ENCODE results near the gene PLEKHG4B.

The PLEKHG4B gene

GRCh38 chr5:129148-129547 is 37.2 kb downstream of the PLEKHG4B start:
- peaks cover 13% of the 10 kb centered on the region for H3K9me3 Mint-ChIP-seq
- no peaks in the 10 kb centered on the region for H3K4me1 Mint-ChIP-seq (ENCODE audit: low read depth)
- H3K4me3 Mint-ChIP-seq: no peak overlapping the region
- peaks cover 5% of the 10 kb centered on the region for H3K27me3 Mint-ChIP-seq (ENCODE audit: low read depth)
- H3K27ac Mint-ChIP-seq: no peak overlapping the region
- no peaks in the 10 kb centered on the region for H3K36me3 Mint-ChIP-seq (ENCODE audit: low read depth)

GRCh38 chr5:129820-130219 is 37.9 kb downstream of the PLEKHG4B start:
- Mint-ChIP-seq H3K4me3 (no peak overlapping the region), H3K9me3 (peaks cover 13% of the 10 kb centered on the region), H3K36me3 (ENCODE audit: low read depth) (no peaks in the 10 kb centered on the region), H3K4me1 (ENCODE audit: low read depth) (no peaks in the 10 kb centered on the region), H3K27ac (no peak overlapping the region), H3K27me3 (ENCODE audit: low read depth) (peaks cover 5% of the 10 kb centered on the region)

DNA sequence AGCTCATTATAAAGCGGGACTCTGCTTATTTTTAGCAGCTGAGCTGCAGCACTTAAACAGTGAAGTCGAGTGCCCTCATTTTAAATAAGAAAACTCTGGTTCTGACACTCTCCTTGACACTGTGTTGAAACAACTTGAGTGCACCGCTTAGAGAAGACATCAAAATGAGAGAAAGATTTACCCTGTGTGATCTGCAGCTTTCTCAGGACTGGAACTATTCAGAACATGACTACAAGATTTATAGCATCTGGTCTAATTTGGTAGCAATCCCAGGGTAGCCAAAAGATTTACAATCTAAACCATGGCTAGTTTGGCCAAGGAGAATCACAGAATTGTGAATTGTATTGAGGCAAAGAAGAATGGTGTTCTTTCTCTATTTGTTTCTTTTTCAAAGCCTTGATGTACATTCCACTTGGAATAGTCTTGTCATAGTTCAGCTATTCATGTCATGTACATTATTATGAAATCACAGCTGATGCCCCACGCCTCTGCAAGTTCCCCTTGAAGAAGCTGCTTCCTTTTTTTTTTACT is 38.7 kb downstream of the PLEKHG4B start:
- Mint-ChIP-seq H3K27me3 (ENCODE audit: low read depth) (peaks cover 5% of the 10 kb centered on the region), H3K9me3 (peaks cover 11% of the 10 kb centered on the region), H3K36me3 (ENCODE audit: low read depth) (no peaks in the 10 kb centered on the region), H3K4me1 (ENCODE audit: low read depth) (no peaks in the 10 kb centered on the region), H3K27ac (no peak overlapping the region), H3K4me3 (no peak overlapping the region)

GRCh38 chr5:136901-137300 is 44.9 kb downstream of the PLEKHG4B start:
- Mint-ChIP-seq H3K4me3 (no peak overlapping the region), H3K36me3 (ENCODE audit: low read depth) (no peaks in the 10 kb centered on the region), H3K9me3 (no peaks in the 10 kb centered on the region), H3K4me1 (ENCODE audit: low read depth) (no peaks in the 10 kb centered on the region), H3K27ac (no peak overlapping the region), H3K27me3 (ENCODE audit: low read depth) (no peaks in the 10 kb centered on the region)

DNA sequence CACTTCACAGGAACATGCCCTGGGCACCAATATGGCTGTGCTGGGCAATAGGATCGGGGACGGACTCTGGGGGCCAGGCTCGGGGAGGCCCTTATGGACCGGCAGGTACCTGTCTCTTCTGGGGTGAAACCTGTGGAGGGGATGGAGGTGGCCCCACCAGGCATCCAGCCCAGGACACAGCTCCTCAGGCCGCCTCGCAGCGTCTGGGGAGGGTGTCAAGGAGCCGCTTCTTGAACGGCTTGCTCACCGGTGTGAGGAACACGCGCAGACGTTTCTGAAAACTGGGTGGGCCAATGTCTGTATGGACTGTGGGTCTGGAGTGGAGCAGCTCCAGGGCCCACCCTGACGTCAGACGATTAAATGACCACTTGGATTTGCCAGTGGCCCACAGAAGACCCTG is 45.8 kb downstream of the PLEKHG4B start:
- Mint-ChIP-seq H3K27ac (no peak overlapping the region), H3K36me3 (ENCODE audit: low read depth) (no peaks in the 10 kb centered on the region), H3K4me3 (no peak overlapping the region), H3K9me3 (no peaks in the 10 kb centered on the region), H3K27me3 (ENCODE audit: low read depth) (no peaks in the 10 kb centered on the region), H3K4me1 (ENCODE audit: low read depth) (no peaks in the 10 kb centered on the region)

- Mint-ChIP-seq H3K36me3 (ENCODE audit: low read depth) (no peaks in the 10 kb centered on the region), H3K27me3 (ENCODE audit: low read depth) (no peaks in the 10 kb centered on the region), H3K27ac (no peak overlapping the region)
Observed at GRCh38 chr5:138936-139335, 47.0 kb downstream of the PLEKHG4B start.

GRCh38 chr5:139579-140442 is 47.8 kb downstream of the PLEKHG4B start:
- H3K27ac Mint-ChIP-seq: no peak overlapping the region
- no peaks in the 10 kb centered on the region for H3K4me1 Mint-ChIP-seq (ENCODE audit: low read depth)
- no peak overlapping the region for H3K4me3 Mint-ChIP-seq
- no peaks in the 10 kb centered on the region for H3K9me3 Mint-ChIP-seq
- H3K36me3 Mint-ChIP-seq (ENCODE audit: low read depth): no peaks in the 10 kb centered on the region
- H3K27me3 Mint-ChIP-seq (ENCODE audit: low read depth): no peaks in the 10 kb centered on the region

More at GRCh38 chr5:138936-139335, 47.0 kb downstream of the PLEKHG4B start:
- H3K4me3 Mint-ChIP-seq: no peak overlapping the region
- H3K4me1 Mint-ChIP-seq (ENCODE audit: low read depth): no peaks in the 10 kb centered on the region
- no peaks in the 10 kb centered on the region for H3K9me3 Mint-ChIP-seq

DNA sequence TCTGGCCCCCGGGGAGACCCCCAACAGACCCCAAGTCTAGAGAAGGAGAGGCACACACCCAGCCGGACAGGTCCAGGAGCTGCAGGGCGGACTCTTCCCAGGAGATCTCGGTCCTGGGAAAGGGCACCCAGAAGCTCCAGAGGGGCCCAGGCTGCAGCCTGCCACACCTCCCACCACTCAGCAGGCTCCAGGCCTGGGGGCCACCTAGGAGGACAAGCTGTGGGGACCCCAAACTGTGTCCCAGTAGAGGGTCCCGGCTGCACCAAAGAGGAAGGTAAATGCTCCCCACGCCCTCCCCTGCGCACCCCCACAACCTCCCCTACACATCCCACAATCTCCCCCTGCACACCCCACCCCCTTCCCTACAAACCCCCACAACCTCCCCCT is 48.5 kb downstream of the PLEKHG4B start:
- Mint-ChIP-seq H3K27ac (no peak overlapping the region), H3K27me3 (ENCODE audit: low read depth) (no peaks in the 10 kb centered on the region), H3K36me3 (ENCODE audit: low read depth) (no peaks in the 10 kb centered on the region), H3K9me3 (no peaks in the 10 kb centered on the region), H3K4me3 (no peak overlapping the region), H3K4me1 (ENCODE audit: low read depth) (no peaks in the 10 kb centered on the region)

DNA sequence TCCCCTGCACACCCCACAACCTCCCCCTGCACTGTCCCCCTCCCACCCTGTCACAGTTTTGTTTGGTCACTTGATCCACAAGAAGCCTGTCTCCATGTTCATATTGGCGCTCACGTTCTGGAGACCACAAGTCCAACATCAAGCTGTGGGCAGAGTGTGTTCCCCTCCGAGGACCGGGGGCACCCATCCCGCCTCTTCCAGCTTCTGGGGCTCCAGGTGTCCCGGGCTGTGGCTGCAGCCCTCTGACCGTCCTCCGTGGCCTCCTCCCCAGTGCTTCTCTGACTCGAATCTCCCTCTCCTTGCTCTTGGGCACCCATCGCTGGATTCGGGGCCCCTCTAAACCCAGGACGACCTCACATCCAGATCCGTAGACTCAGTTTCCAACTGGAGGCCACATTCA is 49.2 kb downstream of the PLEKHG4B start:
- no peaks in the 10 kb centered on the region for H3K4me1 Mint-ChIP-seq (ENCODE audit: low read depth)
- H3K9me3 Mint-ChIP-seq: no peaks in the 10 kb centered on the region
- no peak overlapping the region for H3K27ac Mint-ChIP-seq
- H3K4me3 Mint-ChIP-seq: no peak overlapping the region
- H3K36me3 Mint-ChIP-seq (ENCODE audit: low read depth): no peaks in the 10 kb centered on the region
- H3K27me3 Mint-ChIP-seq (ENCODE audit: low read depth): no peaks in the 10 kb centered on the region

DNA sequence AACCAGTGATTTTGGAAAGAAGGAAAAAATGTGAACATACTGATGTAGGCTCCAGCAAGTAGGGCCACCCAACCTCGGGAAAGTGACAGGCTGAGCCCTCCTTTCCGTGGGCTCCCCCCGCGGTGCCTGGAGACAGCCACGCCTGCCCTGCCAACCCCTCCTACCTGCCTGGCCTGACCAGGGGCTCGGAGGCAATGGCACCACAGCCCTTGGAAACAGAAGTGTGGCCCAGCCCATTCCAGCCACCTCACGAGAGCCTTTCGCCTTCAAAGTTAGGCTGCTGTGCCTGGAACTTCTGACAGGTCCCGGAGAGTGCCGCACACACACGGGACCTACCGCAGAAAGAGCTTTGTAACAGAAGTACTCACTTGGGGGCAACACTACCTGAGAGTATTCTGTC is 49.8 kb downstream of the PLEKHG4B start:
- Mint-ChIP-seq H3K9me3 (peaks cover under 1% of the 10 kb centered on the region), H3K4me1 (ENCODE audit: low read depth) (no peaks in the 10 kb centered on the region), H3K27me3 (ENCODE audit: low read depth) (no peaks in the 10 kb centered on the region), H3K27ac (no peak overlapping the region), H3K4me3 (no peak overlapping the region), H3K36me3 (ENCODE audit: low read depth) (no peaks in the 10 kb centered on the region)

GRCh38 chr5:142246-142810 is 50.4 kb downstream of the PLEKHG4B start:
- no peak overlapping the region for H3K27ac Mint-ChIP-seq
- H3K36me3 Mint-ChIP-seq (ENCODE audit: low read depth): no peaks in the 10 kb centered on the region
- H3K4me1 Mint-ChIP-seq (ENCODE audit: low read depth): no peaks in the 10 kb centered on the region
- H3K9me3 Mint-ChIP-seq: peaks cover 6% of the 10 kb centered on the region
- H3K27me3 Mint-ChIP-seq (ENCODE audit: low read depth): no peaks in the 10 kb centered on the region
- H3K4me3 Mint-ChIP-seq: no peak overlapping the region

DNA sequence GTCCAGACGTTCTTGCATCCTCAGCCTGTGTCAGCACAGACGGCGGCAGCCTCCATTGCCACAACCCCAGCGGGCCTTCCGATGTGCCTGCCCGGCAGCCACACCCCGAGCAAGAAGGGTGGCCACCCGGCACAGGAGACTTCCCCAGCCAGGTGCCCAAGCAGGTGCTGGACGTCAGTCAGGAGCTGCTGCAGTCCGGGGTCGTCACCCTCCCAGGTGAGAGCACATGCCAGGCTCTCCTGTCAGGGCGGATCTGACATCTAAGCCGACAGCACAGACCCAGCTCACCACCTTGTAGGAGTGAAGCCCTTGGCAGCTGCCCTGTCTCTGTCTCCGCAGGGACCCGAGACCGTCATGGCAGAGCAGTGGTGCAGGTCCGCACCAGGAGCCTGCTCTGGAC is 51.1 kb downstream of the PLEKHG4B start:
- H3K27me3 Mint-ChIP-seq (ENCODE audit: low read depth): no peaks in the 10 kb centered on the region
- H3K36me3 Mint-ChIP-seq (ENCODE audit: low read depth): no peaks in the 10 kb centered on the region
- peaks cover 13% of the 10 kb centered on the region for H3K9me3 Mint-ChIP-seq
- H3K27ac Mint-ChIP-seq: no peak overlapping the region
- no peaks in the 10 kb centered on the region for H3K4me1 Mint-ChIP-seq (ENCODE audit: low read depth)
- H3K4me3 Mint-ChIP-seq: no peak overlapping the region

GRCh38 chr5:144941-145340 is 53.0 kb downstream of the PLEKHG4B start:
- H3K36me3 Mint-ChIP-seq (ENCODE audit: low read depth): no peaks in the 10 kb centered on the region
- H3K4me3 Mint-ChIP-seq: no peak overlapping the region
- H3K4me1 Mint-ChIP-seq (ENCODE audit: low read depth): no peaks in the 10 kb centered on the region
- H3K27me3 Mint-ChIP-seq (ENCODE audit: low read depth): no peaks in the 10 kb centered on the region
- H3K27ac Mint-ChIP-seq: no peak overlapping the region
- H3K9me3 Mint-ChIP-seq: peaks cover 26% of the 10 kb centered on the region

GRCh38 chr5:145585-146323 is 53.8 kb downstream of the PLEKHG4B start:
- Mint-ChIP-seq H3K9me3 (peaks cover 26% of the 10 kb centered on the region), H3K36me3 (ENCODE audit: low read depth) (no peaks in the 10 kb centered on the region), H3K27ac (no peak overlapping the region), H3K27me3 (ENCODE audit: low read depth) (no peaks in the 10 kb centered on the region), H3K4me1 (ENCODE audit: low read depth) (no peaks in the 10 kb centered on the region), H3K4me3 (no peak overlapping the region)

GRCh38 chr5:147751-148150 is 55.8 kb downstream of the PLEKHG4B start:
- Mint-ChIP-seq H3K27ac (no peak overlapping the region), H3K4me3 (no peak overlapping the region), H3K27me3 (ENCODE audit: low read depth) (peaks cover 8% of the 10 kb centered on the region), H3K9me3 (peaks cover 26% of the 10 kb centered on the region), H3K4me1 (ENCODE audit: low read depth) (no peaks in the 10 kb centered on the region), H3K36me3 (ENCODE audit: low read depth) (no peaks in the 10 kb centered on the region)
